ENCODE measurements around the gene NOTO. TPM values are rescaled to one million over a fixed set of nuclear protein-coding genes. Genes with fewer than 3 reads are reported as not detected.

The NOTO gene
- polyA plus RNA-seq, 1 donor from 2014 or later = not detected

DNA sequence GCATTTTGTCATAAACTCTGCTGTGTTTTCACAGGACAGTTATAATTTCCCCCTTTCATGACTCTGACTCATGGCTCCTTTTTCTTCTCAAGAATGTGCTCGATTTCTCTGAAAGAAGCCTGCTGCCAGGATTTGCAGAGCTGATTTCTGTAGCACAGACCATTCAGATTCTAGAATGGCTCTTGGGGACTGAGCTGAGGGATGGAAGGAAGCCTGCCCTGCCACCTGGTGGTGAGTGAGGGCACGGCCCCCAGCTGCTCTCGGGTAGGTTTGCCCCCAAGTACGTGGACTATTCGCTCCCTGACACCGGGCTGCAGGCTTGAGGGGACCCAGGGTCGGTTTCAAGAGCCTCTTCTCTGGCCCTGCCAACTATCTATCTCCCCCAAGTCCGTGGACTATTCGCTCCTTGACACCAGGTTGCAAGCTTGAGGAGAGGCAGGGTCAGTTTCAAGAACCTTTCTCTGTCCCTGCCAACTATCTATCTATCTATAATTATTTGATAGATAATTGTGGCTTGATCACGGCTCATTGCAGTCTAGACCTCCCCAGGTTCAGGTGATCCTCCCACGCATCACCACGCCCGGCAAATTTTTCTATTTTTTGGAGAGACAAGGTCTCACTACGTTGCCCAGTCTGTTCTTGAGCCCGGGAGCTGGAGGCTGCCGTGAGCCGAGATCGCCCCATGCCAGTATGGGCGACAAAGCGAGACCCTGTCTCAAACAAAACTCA is 10.2 kb downstream of the NOTO start:
- H3K36me3 ChIP-seq (ENCODE audit: insufficient read depth, low read length) = no peaks in the 10 kb centered on the region
- H3K9me3 ChIP-seq (ENCODE audit: low read length) = no peaks in the 10 kb centered on the region
- H3K27me3 ChIP-seq (ENCODE audit: insufficient read depth, low read depth, low read length) = no peaks in the 10 kb centered on the region
- no peak overlapping the region for H3K4me2 ChIP-seq (ENCODE audit: low read length)
- no peaks in the 10 kb centered on the region for H3K79me2 ChIP-seq (replicated peaks; ENCODE audit: insufficient read depth, low read length)
- no peak overlapping the region for H3K4me3 ChIP-seq (ENCODE audit: low read length)
- H4K20me1 ChIP-seq (ENCODE audit: insufficient read depth) = no peaks in the 10 kb centered on the region
- no peaks in the 10 kb centered on the region for H3K9me2 ChIP-seq (ENCODE audit: insufficient read depth, low read length)
- no peak overlapping the region for H3K9ac ChIP-seq (ENCODE audit: low read length)
- TF ChIP-seq POLR2AphosphoS5 (IDR thresholded peaks at IDR 0.05) (no peak), SMC3 (conservative IDR thresholded peaks at IDR 0.05; ENCODE audit: poor library complexity) (peak; percentile 72), RAD21 (conservative IDR thresholded peaks at IDR 0.05) (peak; percentile 68), MXI1 (conservative IDR thresholded peaks at IDR 0.05; ENCODE audit: poor library complexity, severe bottlenecking) (no peak), EP300 (conservative IDR thresholded peaks at IDR 0.05; ENCODE audit: poor library complexity, severe bottlenecking) (no peak), EZH2 (IDR thresholded peaks at IDR 0.05; ENCODE audit: borderline replicate concordance, insufficient read depth, low read length, poor library complexity, severe bottlenecking) (no peak), TAF1 (IDR thresholded peaks at IDR 0.05; ENCODE audit: low read depth) (no peak)
- TF ChIP-seq, protein P1, sequence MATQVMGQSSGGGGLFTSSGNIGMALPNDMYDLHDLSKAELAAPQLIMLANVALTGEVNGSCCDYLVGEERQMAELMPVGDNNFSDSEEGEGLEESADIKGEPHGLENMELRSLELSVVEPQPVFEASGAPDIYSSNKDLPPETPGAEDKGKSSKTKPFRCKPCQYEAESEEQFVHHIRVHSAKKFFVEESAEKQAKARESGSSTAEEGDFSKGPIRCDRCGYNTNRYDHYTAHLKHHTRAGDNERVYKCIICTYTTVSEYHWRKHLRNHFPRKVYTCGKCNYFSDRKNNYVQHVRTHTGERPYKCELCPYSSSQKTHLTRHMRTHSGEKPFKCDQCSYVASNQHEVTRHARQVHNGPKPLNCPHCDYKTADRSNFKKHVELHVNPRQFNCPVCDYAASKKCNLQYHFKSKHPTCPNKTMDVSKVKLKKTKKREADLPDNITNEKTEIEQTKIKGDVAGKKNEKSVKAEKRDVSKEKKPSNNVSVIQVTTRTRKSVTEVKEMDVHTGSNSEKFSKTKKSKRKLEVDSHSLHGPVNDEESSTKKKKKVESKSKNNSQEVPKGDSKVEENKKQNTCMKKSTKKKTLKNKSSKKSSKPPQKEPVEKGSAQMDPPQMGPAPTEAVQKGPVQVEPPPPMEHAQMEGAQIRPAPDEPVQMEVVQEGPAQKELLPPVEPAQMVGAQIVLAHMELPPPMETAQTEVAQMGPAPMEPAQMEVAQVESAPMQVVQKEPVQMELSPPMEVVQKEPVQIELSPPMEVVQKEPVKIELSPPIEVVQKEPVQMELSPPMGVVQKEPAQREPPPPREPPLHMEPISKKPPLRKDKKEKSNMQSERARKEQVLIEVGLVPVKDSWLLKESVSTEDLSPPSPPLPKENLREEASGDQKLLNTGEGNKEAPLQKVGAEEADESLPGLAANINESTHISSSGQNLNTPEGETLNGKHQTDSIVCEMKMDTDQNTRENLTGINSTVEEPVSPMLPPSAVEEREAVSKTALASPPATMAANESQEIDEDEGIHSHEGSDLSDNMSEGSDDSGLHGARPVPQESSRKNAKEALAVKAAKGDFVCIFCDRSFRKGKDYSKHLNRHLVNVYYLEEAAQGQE (IDR thresholded peaks at IDR 0.05; ENCODE audit: borderline replicate concordance) = no peak
- TF ChIP-seq, protein P2, sequence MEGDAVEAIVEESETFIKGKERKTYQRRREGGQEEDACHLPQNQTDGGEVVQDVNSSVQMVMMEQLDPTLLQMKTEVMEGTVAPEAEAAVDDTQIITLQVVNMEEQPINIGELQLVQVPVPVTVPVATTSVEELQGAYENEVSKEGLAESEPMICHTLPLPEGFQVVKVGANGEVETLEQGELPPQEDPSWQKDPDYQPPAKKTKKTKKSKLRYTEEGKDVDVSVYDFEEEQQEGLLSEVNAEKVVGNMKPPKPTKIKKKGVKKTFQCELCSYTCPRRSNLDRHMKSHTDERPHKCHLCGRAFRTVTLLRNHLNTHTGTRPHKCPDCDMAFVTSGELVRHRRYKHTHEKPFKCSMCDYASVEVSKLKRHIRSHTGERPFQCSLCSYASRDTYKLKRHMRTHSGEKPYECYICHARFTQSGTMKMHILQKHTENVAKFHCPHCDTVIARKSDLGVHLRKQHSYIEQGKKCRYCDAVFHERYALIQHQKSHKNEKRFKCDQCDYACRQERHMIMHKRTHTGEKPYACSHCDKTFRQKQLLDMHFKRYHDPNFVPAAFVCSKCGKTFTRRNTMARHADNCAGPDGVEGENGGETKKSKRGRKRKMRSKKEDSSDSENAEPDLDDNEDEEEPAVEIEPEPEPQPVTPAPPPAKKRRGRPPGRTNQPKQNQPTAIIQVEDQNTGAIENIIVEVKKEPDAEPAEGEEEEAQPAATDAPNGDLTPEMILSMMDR (IDR thresholded peaks at IDR 0.05; ENCODE audit: poor library complexity, severe bottlenecking) = peak; percentile 81
- no peak overlapping the region for H3K27ac ChIP-seq (ENCODE audit: low read length)
- no peaks in the 10 kb centered on the region for H3F3A ChIP-seq (ENCODE audit: insufficient read depth, low read length, poor library complexity, severe bottlenecking)
- no peak overlapping the region for H2AFZ ChIP-seq (ENCODE audit: low read depth, low read length)

DNA sequence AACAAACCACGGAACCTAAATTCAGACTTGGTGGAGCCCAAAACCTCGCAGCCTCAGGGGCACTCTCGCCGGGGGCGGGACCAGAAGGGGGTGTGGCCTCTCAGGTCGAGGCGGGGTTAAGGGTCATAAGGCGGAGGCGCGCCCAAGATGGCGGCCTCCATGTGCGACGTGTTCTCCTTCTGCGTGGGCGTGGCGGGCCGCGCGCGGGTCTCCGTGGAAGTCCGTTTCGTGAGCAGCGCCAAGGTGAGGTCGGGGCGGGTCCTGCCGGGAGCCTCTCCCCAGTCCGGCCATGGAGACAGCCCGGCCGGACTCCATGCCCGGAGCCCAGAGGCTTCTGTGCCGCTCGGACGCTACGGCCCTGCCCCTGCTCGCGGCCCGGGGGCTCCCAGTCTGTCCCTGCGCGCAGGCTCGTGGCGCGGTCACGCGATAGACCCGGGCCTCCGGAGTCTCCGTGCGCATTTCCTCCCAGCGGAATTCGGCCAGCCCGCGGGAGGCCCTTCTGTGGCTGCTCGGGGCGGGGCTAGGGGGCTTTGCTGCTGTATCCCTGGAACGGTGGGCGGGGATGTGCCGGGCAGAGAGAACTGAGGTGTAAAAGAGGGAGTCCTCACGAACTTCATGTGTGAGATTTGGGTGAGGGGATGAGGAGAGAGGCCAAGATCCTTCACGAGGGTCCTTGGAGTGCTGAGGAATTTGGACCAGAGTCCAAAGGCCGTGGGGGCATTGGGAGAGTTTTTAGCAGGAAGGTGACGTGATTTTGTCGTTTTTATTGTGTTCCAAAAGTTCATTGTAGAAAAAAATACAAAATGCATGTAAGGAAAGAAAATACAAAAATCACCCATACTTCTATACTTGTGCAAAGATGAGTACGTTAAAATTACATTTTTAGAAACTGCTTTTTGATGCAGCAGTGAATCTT is 12.0 kb downstream of the NOTO start, which contains the start of gene SMYD5:
Gene SMYD5 (plus strand): TSS at position 126 of the 916 bp plus-strand sequence. CDS start 22 bp downstream, at position 148.
- Histone ChIP-seq H3K9me3 (ENCODE audit: low read length) (no peaks in the 10 kb centered on the region), H3K79me2 (replicated peaks; ENCODE audit: insufficient read depth, low read length) (no peaks in the 10 kb centered on the region), H3K4me3 (ENCODE audit: low read length) (peak within 1 kb of the TSS; percentile 97), H3K27ac (ENCODE audit: low read length) (peak within 1 kb of the TSS; percentile 12), H3K4me2 (ENCODE audit: low read length) (peak within 1 kb of the TSS; percentile 98), H3F3A (ENCODE audit: insufficient read depth, low read length, poor library complexity, severe bottlenecking) (no peaks in the 10 kb centered on the region), H3K9me2 (ENCODE audit: insufficient read depth, low read length) (no peaks in the 10 kb centered on the region), H3K27me3 (ENCODE audit: insufficient read depth, low read depth, low read length) (no peaks in the 10 kb centered on the region), H2AFZ (ENCODE audit: low read depth, low read length) (peak within 1 kb of the TSS; percentile 82), H4K20me1 (ENCODE audit: insufficient read depth) (no peaks in the 10 kb centered on the region), H3K9ac (ENCODE audit: low read length) (peak within 1 kb of the TSS; percentile 72), H3K36me3 (ENCODE audit: insufficient read depth, low read length) (no peaks in the 10 kb centered on the region)
- TF ChIP-seq, protein P2 (IDR thresholded peaks at IDR 0.05; ENCODE audit: poor library complexity, severe bottlenecking) = peak; percentile 11
- TF ChIP-seq EZH2 (IDR thresholded peaks at IDR 0.05; ENCODE audit: borderline replicate concordance, insufficient read depth, low read length, poor library complexity, severe bottlenecking) (no peak), POLR2AphosphoS5 (IDR thresholded peaks at IDR 0.05) (peak; percentile 76), MXI1 (conservative IDR thresholded peaks at IDR 0.05; ENCODE audit: poor library complexity, severe bottlenecking) (peak; percentile 100)
